GM12875 (cell line): ENCODE results near the gene PLPPR1.

ENCODE experiments used
- H3K4me3 ChIP-seq: one replicate; pipeline ENCODE4 v1.5.1; 2011; ENCODE audit warnings: low read depth, low read length, control low read depth
- TF ChIP-seq, protein P1 (sequence below): IDR thresholded peaks from 2 replicates; pipeline ENCODE4 v1.5.1; 2011; ENCODE audit warnings: low read depth, mild to moderate bottlenecking, control low read depth, inconsistent platforms, low read length, moderate library complexity, borderline replicate concordance; ENCODE audit not compliant: insufficient read depth

Gene PLPPR1

DNA sequence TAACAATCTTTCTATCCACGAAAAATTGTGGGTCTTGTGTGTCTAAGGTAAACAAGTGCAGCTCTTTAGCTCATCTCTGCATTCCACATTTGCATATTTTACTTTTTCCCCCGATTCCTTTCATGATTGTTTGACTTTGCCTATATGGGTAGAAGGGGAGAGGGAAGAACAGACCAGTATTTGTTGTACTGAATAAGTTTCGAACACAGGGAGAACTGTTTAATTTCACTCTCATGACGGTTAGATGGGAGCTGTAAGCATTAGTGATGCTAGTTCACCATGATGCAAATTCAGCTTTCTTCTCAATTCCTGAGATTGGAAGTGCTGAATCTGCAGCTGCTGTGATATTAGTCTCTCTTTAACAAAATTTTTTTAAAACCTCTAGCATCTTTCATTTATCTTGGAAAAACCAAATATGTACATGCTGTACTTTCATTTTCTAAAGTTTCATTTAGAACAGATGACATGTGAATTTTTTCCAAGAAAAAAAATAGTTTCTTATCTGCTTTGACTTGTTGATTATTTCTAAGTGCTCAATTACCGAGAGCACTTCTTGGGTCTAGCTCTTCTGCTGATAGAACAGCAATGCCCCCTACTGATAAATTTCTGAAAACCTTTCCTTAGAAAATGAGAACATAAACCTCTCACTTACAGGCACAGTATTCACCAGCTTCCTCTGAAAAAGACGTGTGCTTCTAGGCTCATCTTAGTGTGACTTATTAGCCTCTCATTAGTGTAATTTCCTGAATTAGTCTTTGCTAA lies 206.8 kb downstream of the PLPPR1 start:
- TF ChIP-seq, protein P1, sequence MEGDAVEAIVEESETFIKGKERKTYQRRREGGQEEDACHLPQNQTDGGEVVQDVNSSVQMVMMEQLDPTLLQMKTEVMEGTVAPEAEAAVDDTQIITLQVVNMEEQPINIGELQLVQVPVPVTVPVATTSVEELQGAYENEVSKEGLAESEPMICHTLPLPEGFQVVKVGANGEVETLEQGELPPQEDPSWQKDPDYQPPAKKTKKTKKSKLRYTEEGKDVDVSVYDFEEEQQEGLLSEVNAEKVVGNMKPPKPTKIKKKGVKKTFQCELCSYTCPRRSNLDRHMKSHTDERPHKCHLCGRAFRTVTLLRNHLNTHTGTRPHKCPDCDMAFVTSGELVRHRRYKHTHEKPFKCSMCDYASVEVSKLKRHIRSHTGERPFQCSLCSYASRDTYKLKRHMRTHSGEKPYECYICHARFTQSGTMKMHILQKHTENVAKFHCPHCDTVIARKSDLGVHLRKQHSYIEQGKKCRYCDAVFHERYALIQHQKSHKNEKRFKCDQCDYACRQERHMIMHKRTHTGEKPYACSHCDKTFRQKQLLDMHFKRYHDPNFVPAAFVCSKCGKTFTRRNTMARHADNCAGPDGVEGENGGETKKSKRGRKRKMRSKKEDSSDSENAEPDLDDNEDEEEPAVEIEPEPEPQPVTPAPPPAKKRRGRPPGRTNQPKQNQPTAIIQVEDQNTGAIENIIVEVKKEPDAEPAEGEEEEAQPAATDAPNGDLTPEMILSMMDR: peak; percentile 24; the same call in 1 of the 2 replicates
- no peak overlapping the region for H3K4me3 ChIP-seq

DNA sequence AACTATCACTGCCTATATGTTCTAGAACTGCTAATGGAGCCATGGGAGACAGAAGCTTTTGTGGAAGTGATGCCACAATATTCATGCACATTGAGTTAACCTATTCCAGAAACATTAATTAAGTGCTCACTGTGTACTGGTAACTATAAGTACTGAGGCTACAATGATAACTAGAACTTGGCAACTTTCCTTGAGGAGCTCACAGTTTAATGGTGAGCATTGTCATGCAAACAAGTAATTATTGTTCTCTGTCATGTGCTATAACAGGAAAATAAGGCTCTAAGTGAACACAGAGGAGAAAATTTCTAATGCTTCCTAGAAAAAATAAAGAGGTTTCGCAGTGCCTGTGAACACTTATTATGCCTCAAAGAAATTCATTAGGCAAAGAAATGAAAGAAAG lies 214.1 kb downstream of the PLPPR1 start:
- H3K4me3 ChIP-seq: no peak overlapping the region
- TF ChIP-seq, protein P1: no peak

DNA sequence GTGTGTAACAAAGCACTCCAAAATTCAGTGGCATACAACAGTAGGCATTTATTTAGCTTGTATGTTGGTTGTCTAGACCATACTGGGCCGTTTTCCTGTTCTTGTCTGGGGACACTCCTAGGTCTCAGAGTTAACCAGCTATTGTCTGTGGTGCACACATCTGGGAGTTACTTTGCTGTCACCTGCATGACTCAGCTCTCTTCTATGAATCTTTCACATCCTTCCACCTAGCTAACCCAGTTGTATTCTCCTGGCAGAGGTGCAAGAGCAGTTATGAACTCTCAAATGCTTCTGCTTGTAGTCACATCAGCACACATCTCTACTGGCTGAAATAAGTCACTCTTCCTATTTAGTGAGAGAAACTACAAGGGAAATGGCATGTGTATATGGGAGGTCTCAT lies 218.2 kb downstream of the PLPPR1 start:
- H3K4me3 ChIP-seq: no peak overlapping the region
- TF ChIP-seq, protein P1: no peak

DNA sequence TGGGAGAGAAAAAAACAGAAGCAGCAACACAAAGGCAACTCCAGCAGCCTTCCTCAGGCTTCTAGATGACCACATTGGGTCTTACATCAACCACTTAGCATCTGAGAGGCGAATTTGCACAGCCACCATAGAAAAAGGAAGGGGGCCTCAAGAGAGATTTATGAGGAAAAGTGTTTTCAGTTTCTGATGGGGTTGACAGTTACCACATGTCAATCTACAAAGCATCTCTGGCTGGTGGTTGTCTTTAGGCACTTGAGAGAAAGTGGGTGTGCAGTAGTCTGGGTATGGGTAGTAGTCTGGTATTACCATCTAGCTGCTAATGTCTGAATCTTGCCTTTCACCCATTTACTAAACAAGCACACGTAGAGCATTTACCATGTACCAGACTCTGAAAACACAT lies 218.8 kb downstream of the PLPPR1 start:
- H3K4me3 ChIP-seq: no peak overlapping the region
- TF ChIP-seq, protein P1: no peak

DNA sequence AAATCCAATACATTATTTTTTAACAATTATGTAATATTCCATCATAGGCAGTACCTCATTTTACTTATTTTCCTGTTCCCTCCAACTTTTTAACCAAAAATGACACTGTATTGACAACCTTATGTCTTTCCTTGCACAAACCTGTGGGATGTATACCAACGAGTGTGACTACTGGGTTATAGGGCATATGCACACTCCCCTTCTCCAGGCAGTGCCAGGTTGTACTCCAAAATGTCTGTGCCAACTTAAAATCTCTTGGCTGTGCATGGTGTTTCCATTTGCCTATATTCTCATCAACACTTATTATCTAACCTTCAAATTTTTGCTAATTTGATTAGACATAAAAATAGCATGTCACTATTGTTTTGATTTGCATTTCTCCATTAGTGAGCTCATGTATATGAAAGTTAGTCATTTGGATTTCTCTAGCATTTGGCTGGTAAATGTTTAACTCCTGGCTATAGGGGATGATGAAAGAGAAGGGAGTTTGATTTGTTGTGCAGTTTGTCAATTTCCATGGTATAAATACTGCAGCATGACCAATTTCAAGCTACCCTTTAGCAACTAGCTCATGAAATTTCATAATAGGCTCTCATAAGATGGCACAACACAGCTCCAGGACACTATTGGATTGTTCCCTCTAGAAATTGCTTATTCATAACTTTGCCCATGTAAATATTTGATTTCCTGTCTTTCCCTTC lies 226.4 kb downstream of the PLPPR1 start:
- H3K4me3 ChIP-seq: no peak overlapping the region
- TF ChIP-seq, protein P1: no peak

DNA sequence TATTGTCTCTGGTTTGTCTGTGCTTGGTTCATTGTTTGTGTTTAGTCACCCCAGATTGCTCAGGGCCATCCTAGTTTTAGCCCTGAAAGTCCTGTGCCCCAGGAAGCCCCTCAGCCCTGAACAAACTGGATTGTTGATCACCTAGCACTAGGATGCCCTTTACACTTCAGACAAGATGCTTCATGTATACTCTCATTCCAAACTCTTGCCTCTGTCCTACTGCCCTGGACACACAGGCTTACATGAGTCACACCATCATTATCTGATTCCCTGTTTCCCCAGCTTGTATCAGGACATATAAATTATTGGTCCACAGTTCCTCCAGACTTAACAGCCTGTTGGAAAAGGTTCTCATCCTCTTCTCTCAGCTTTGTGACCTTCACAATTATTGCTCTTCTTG lies 236.2 kb downstream of the PLPPR1 start:
- TF ChIP-seq, protein P1: no peak

DNA sequence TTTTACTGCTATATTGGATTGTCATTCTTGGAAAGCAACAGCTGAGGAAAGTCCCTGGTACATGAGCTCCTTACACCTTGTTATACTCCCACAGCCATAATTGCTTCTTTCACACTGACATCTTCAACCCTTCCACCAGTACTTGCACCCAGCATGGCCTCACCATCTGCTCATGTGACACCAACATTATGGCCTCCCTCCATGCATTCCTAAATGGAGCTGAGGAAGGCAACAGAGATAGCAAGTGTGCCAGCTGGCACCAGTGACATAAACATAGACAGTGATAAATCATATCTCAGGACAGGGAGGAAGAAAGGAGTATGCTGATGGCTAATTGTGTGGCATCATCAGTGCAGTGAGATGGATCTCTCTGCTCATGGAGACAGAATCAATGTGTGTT lies 236.7 kb downstream of the PLPPR1 start:
- TF ChIP-seq, protein P1: no peak

More for the DNA sequence above, 236.2 kb downstream of the PLPPR1 start:
- H3K4me3 ChIP-seq: no peak overlapping the region

More for the DNA sequence above, 236.7 kb downstream of the PLPPR1 start:
- H3K4me3 ChIP-seq: no peak overlapping the region
